K562 (cell line): Measurements from ENCODE around the gene UGT8.

Source experiments
- FOXA1 ChIP-seq: fragments of 450-650 bp; IDR thresholded peaks from 2 replicates; pipeline ENCODE4 v1.6.1; 2016; ENCODE audit warnings: mild to moderate bottlenecking, borderline replicate concordance
- RAD21 ChIP-seq, 2 experiments: fragments of 250-450 bp in 1 of 2; fragments of 450-650 bp in 1 of 2; sonication (Bioruptor Pico) in 1 of 2; formaldehyde crosslinking in 1 of 2; IDR thresholded peaks in 1 of 2; conservative IDR thresholded peaks in 1 of 2; 2 replicates each; pipeline versions ENCODE4 v1.4.0 to v1.8.0; 2020 to 2022; ENCODE audit warnings: mild to moderate bottlenecking in 2 of 2, moderate library complexity in 1 of 2

- TF ChIP-seq FOXA1 (no peak), RAD21 (CRISPR knock-in tag; conservative IDR thresholded peaks at IDR 0.05 in 1 of 2, IDR thresholded peaks at IDR 0.05 in 1 of 2) (no peak)
Measured at GRCh38 chr4:114690571-114690970, 92.0 kb downstream of the UGT8 start.
